IPS-NIHi11 (cell line): Measurements from ENCODE around the gene CATSPERB.
"Not testable (repeated sequence)": the region's sequence is repeated elsewhere in the genome, so short reads cannot be mapped to it uniquely, and the experiment has no call there.

Source experiments
- DNase-seq: peaks from one replicate; pipeline ENCODE4 v3.0.0; 2012; ENCODE audit warnings: mixed read lengths, low spot score

The CATSPERB gene

GRCh38 chr14:91667101-91667500 lies 64.8 kb downstream of the CATSPERB start:
- not testable (repeated sequence) for DNase-seq

- no peak for DNase-seq
Observed at GRCh38 chr14:91660790-91661189, 71.1 kb downstream of the CATSPERB start.

DNA sequence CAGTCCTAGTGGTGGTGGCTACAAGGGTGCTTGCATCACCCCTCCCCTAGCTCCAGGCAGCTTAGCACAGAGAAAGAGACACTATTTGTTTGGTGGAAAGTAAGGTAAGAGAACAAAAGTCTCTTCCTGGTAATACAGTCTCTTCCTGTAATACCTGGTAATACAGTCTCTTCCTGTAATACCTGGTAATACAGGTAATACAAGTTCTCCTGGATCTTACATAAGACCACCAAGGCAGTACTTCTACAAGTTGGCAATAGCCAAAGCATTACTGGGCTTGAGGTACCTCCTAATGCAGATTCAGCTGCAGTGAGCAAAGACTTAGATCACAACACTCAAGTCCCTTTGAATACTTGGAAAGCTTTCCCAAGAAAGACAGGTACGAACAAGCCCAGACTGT lies 77.0 kb downstream of the CATSPERB start:
- no peak for DNase-seq

- no peak for DNase-seq
Observed at GRCh38 chr14:91653451-91653850, 78.4 kb downstream of the CATSPERB start.

- peak; percentile 29 for DNase-seq
Observed at GRCh38 chr14:91649930-91650329, 82.0 kb downstream of the CATSPERB start.

- no peak for DNase-seq
Observed at GRCh38 chr14:91647856-91648255, 84.0 kb downstream of the CATSPERB start.

- DNase-seq: no peak
Observed at GRCh38 chr14:91636604-91637003, 95.3 kb downstream of the CATSPERB start.

GRCh38 chr14:91624757-91625156 lies 107.1 kb downstream of the CATSPERB start:
- DNase-seq: no peak

DNA sequence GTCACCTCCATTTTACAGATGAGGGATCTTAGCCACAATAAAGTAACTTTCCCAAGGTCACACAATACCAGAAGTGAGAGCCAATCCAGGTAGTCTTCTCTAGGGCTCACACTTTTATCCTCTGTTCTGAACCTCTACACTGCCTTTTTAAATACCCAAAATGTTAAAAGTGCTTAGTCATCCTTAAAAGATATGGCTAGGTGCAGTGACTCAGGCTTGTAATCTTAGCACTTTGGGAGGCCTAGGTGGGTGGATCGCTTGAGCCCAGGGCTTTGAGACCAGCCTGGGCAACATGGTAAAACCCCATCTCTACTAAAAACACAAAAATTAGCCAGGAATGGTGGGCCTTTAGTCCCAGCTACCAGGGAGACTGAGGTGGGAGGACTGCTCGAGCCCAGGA lies 117.7 kb downstream of the CATSPERB start:
- no peak for DNase-seq

GRCh38 chr14:91613459-91614112 lies 118.3 kb downstream of the CATSPERB start:
- DNase-seq: no peak

DNA sequence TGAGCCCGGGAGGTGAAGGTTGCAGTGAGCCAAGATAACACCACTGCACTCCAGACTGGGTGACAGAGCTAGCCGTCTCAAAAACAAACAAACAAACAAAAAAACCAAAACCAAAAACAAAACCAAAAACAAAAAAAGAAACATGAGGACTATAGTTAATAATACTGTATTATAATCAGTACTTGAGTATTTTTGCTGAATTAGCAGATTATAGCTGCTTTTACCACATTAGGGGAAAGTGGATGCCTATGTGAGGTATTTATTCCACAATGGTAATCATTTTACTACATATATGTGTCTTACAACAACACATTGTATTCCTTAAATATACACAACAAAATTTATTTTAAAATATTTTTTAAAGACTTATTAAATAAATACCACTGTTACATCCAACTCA lies 120.4 kb downstream of the CATSPERB start:
- DNase-seq: no peak

GRCh38 chr14:91609161-91609560 lies 122.7 kb downstream of the CATSPERB start:
- no peak for DNase-seq

DNA sequence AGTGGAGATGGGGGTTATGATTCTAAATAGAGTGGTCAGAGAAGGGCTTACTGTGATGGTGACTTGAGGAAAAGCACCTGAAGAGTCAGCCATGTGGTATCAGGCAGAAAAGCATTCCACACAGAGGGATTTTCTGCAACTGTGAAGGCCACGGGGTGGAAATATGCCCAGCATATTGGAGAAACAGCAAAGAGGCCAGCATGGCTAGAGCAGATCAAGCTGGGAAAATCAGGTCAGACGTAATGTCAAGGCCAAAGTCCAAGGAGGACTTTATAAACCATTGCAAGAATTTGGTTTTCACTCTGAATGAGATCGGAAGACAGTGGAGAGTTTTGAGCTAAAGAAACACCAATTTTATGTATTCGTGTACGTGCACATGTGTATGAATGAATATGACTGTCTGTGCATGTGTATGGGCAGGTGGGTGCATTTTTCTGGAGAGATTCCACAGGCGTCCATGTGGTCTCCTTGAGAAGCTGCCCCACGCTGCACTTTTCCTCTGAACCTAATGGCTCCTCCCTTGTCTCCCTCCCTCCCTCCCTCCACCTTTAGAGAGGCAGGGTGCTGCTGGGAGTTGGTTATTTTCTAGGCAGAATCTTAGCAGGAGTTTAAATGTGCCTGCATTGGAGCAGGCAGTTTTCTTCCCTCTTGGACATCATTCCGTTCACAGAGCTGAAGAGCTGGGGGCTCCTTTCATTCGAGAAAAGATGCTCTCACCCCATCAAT lies 124.4 kb downstream of the CATSPERB start:
- DNase-seq: no peak

DNA sequence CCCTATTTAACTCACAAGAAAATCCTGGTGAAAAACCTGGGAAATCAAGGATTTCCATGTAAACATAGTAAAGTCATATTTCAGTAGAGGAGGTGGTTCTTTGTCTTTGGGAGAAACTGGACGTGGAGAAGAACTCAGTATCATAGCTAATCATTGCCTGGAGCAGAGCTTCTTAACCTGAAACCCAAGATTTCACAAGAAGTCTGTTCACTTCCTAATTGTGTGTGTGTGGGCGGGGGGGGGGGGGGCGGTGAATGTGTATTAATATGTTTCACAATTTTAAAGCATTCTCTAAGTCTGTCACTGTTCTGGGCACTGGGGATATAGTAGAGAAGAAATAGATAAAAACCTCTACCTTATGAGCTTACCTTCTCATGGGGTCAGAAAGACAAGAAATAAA lies 125.0 kb downstream of the CATSPERB start:
- DNase-seq: no peak

GRCh38 chr14:91604611-91605010 lies 127.3 kb downstream of the CATSPERB start:
- not testable (repeated sequence) for DNase-seq

DNA sequence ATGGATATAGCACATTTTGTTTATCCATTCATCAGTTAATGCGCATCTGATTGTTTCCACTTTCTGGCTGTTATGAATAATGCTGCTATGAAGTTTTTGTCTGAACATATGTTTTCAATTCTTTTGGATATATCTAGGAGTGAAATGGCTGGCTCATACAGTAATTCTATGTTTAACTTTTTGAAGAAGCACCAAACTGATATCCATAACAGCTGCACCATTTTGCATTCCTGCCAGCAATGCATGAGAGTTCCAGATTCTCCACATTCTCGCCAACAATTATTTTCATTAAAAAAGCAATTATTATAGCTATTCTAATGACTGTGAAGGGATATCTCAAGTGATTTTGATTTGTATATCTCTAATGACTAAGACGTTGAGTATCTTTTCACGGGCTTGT lies 131.9 kb downstream of the CATSPERB start:
- DNase-seq: no peak

GRCh38 chr14:91595736-91596135 lies 136.2 kb downstream of the CATSPERB start:
- no peak for DNase-seq

GRCh38 chr14:91593957-91594356 lies 137.9 kb downstream of the CATSPERB start:
- DNase-seq: not testable (repeated sequence)

GRCh38 chr14:91586410-91586809 lies 145.5 kb downstream of the CATSPERB start:
- no peak for DNase-seq

DNA sequence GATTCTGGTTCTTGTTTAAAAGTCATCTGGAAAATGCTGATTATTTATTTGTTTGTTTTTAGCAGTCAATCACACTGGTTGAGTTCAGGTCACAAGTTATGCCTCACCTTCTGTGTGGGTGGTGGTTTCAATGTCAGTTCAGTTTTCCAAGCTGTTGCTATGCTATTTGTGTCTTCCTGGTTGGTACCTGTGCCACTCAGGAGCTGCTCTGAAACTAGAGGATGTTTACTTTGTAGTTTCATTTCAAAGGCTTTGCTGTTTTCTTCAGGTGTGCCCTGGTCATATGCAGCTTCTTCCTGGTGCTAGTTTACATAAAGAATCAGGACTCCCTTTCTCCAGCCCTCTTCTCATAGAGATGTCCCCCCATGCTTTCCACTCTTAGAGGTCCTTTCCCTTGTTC lies 146.0 kb downstream of the CATSPERB start:
- DNase-seq: no peak

GRCh38 chr14:91582761-91583160 lies 149.1 kb downstream of the CATSPERB start:
- DNase-seq: no peak

GRCh38 chr14:91580876-91581577 lies 150.9 kb downstream of the CATSPERB start:
- no peak for DNase-seq

- DNase-seq: no peak
Observed at GRCh38 chr14:91577632-91578233, 154.2 kb downstream of the CATSPERB start.
